Fibroblast of lung (primary cell): ENCODE results near the gene ACOXL. TPM values are rescaled to one million over a fixed set of nuclear protein-coding genes. Genes with fewer than 3 reads are reported as not detected.

Experiments used
- DNase-seq, 2 donors: peaks; one replicate each; pipeline versions ENCODE4 v3.0.0 to v3.0.0-alpha.2; 2010; ENCODE audit warnings: low read depth in 2 of 2
- H2AFZ ChIP-seq: 2 replicates; pipeline ENCODE4 v1.5.1; 2012; ENCODE audit warnings: low read length, control low read depth, inconsistent platforms
- H3K27ac ChIP-seq: 2 replicates; pipeline ENCODE4 v1.5.1; 2011; ENCODE audit warnings: low read length, control low read depth; ENCODE audit not compliant: insufficient read depth
- H3K27me3 ChIP-seq: 2 replicates; pipeline ENCODE4 v1.5.1; 2011; ENCODE audit warnings: mild to moderate bottlenecking, low read length; ENCODE audit not compliant: control insufficient read depth, insufficient read depth
- H3K36me3 ChIP-seq: 2 replicates; pipeline ENCODE4 v1.5.1; 2011; ENCODE audit warnings: low read length; ENCODE audit not compliant: control insufficient read depth, insufficient read depth
- H3K4me1 ChIP-seq: 2 replicates; pipeline ENCODE4 v1.5.1; 2011; ENCODE audit warnings: low read length; ENCODE audit not compliant: control insufficient read depth, insufficient read depth; ENCODE audit errors: extremely low read depth
- H3K4me2 ChIP-seq: 2 replicates; pipeline ENCODE4 v1.5.1; 2011; ENCODE audit warnings: low read length, control low read depth; ENCODE audit not compliant: insufficient read depth; ENCODE audit errors: extremely low read depth
- H3K4me3 ChIP-seq, 4 experiments: fragments of 200-600 bp in 1 of 4; sonication (generic) in 1 of 4; replicated peaks in 1 of 4; 2 replicates each; pipeline ENCODE4 v1.5.1; 2011 to 2016; ENCODE audit warnings: low read length in 4 of 4, low read depth in 3 of 4, mild to moderate bottlenecking in 3 of 4, control low read depth in 2 of 4, inconsistent platforms in 1 of 4, mixed read lengths in 1 of 4; ENCODE audit not compliant: insufficient read depth in 1 of 4; ENCODE audit errors: control extremely low read depth in 1 of 4
- H3K79me2 ChIP-seq: 2 replicates; pipeline ENCODE4 v1.5.1; 2012; ENCODE audit warnings: mild to moderate bottlenecking, low read length, inconsistent platforms; ENCODE audit not compliant: control insufficient read depth, insufficient read depth
- H3K9ac ChIP-seq: 2 replicates; pipeline ENCODE4 v1.5.1; 2011; ENCODE audit warnings: mild to moderate bottlenecking, low read length, control low read depth; ENCODE audit not compliant: insufficient read depth
- H3K9me3 ChIP-seq: 2 replicates; pipeline ENCODE4 v1.5.1; 2012; ENCODE audit warnings: low read depth, low read length; ENCODE audit not compliant: control insufficient read depth, insufficient read depth
- H4K20me1 ChIP-seq: 2 replicates; pipeline ENCODE4 v1.5.1; 2011; ENCODE audit warnings: low read length; ENCODE audit not compliant: control insufficient read depth, insufficient read depth; ENCODE audit errors: extremely low read depth
- CTCF ChIP-seq, 2 donors: IDR thresholded peaks in 1 of 2; conservative IDR thresholded peaks in 1 of 2; 1 replicate in 1 of 2; 2 replicates in 1 of 2; pipeline ENCODE4 v1.5.1; 2011 to 2012; ENCODE audit warnings: low read length in 2 of 2, control low read depth in 1 of 2, inconsistent platforms in 1 of 2, low read depth in 1 of 2, mild to moderate bottlenecking in 1 of 2
- EZH2 ChIP-seq: IDR thresholded peaks from 2 replicates; pipeline ENCODE4 v1.5.1; 2012; ENCODE audit warnings: low read length, control low read depth, mild to moderate bottlenecking; ENCODE audit errors: missing control alignments
- polyA plus RNA-seq, 2 donors: library from polyadenylated mRNA; depleted of rRNA in 1 of 2; stranded (reverse) in 1 of 2; unstranded in 1 of 2; fragments of >200 nt; gene quantifications; 2 replicates each; pipeline ENCODE4 v1.2.1, GENCODE V29; 2011 to 2012; ENCODE audit warnings: missing spikeins in 1 of 2
- total RNA-seq: library from RNA; depleted of rRNA; stranded (reverse); fragments of >200 nt; gene quantifications from 2 replicates; pipeline ENCODE4 v1.2.1, GENCODE V29; 2014

Gene ACOXL
- total and polyA plus RNA-seq, 2 donors (not counting 1 experiment from before 2014, with no cell fraction given): not detected

- H3K9ac ChIP-seq: no peak overlapping the region
- H2AFZ ChIP-seq: no peak overlapping the region
- no peak overlapping the region for H3K4me2 ChIP-seq
- H4K20me1 ChIP-seq: no peaks in the 10 kb centered on the region
- no peak for DNase-seq
- H3K27ac ChIP-seq: no peak overlapping the region
- H3K9me3 ChIP-seq: no peaks in the 10 kb centered on the region
- no peaks in the 10 kb centered on the region for H3K4me1 ChIP-seq
- H3K79me2 ChIP-seq: no peaks in the 10 kb centered on the region
- TF ChIP-seq CTCF (conservative IDR thresholded peaks at IDR 0.05 in 1 of 2, IDR thresholded peaks at IDR 0.05 in 1 of 2; ENCODE audit: low read depth in 1 of 2, low read length in 2 of 2) (no peak), EZH2 (no peak)
- H3K27me3 ChIP-seq: peaks cover 13% of the 10 kb centered on the region
- no peak overlapping the region for H3K4me3 ChIP-seq
- H3K36me3 ChIP-seq: no peaks in the 10 kb centered on the region
These were observed 19.6 kb upstream of the ACOXL start for GRCh38 chr2:110712737-110713136.

DNA sequence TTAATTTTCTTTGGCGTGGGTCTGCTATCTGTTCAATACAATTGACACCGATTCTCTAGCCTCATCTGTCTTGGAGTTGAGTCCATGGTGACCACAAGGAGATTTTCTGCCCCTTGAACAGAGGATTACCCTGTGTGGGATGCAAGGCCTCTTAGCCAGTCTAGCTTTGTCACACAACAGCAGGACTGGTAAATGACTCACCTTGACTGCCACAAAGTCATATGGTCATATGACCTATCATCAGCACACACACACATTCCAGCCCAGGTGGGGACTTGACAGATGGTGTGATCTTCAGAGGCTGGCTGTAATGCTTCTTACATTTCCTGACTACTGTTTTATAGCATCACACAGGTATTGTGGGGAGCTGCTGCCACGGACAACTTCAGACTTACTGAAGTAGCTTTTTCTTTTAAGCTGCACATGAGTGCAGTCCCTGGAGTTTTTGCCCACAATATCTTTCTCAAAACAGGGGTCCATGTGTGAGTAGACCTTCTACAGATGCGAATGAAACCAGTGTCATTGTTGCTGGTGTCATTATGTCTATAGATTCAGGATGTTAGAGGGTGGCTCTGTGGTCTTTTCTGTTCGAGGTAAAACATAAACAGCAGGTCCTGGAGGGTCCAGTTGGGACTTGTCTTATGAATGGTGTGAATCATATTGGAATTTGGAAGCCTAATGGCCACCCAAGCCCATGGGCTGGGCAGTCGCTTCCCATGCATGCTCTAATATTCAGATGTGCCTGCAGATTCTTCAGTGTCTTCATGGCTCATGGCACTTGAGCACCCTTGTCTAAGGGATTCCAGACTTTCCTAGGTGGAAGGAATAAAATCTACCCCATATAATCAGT, 18.6 kb upstream of the ACOXL start:
- no peak for TF ChIP-seq CTCF (conservative IDR thresholded peaks at IDR 0.05 in 1 of 2, IDR thresholded peaks at IDR 0.05 in 1 of 2; ENCODE audit: low read depth in 1 of 2, low read length in 2 of 2)
- no peak for TF ChIP-seq EZH2
- H3K36me3 ChIP-seq: no peaks in the 10 kb centered on the region
- H3K9me3 ChIP-seq: no peaks in the 10 kb centered on the region
- H3K4me2 ChIP-seq: no peak overlapping the region
- no peaks in the 10 kb centered on the region for H3K4me1 ChIP-seq
- no peak overlapping the region for H3K4me3 ChIP-seq
- H3K79me2 ChIP-seq: no peaks in the 10 kb centered on the region
- DNase-seq: no peak
- no peak overlapping the region for H3K9ac ChIP-seq
- peaks cover 13% of the 10 kb centered on the region for H3K27me3 ChIP-seq
- no peaks in the 10 kb centered on the region for H4K20me1 ChIP-seq
- no peak overlapping the region for H2AFZ ChIP-seq
- H3K27ac ChIP-seq: no peak overlapping the region

DNA sequence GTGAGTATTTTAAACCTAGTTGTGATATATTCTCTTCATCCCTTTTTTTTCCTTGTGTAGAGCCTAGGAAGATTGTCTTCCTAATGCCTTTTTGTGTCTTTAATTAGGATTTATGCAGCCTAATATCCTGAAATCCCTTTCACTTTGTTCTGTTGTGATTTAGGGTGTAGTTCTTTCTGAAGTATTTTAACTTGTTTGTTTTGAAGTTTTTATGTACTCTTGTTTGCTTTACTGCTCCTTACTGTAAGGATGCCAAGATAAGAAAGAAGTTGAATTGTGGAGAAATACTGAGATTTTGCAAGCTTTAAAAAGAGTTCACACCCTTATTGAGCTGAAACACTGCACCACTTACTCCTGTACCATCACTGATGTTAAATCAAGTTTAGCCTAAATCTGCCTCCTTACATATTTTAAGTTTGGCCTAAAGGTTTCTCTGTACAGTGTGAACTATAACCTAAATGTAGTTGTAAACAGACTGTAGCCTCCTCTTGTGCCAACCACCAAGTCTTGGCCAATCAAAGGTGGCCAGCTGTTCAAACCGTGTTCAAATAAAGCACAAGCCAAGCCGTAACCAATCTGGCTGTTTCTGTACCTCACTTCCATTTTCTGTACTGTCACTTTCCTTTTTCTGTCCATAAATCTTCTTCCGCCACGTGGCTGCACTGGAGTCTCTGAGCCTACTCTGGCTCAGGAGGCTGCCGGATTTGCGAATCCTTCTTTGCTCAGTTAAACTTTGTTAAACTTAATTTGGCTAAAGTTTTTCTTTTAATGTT, 17.7 kb upstream of the ACOXL start:
- H3K79me2 ChIP-seq: no peaks in the 10 kb centered on the region
- no peak overlapping the region for H2AFZ ChIP-seq
- H4K20me1 ChIP-seq: no peaks in the 10 kb centered on the region
- no peak for TF ChIP-seq EZH2
- TF ChIP-seq CTCF (conservative IDR thresholded peaks at IDR 0.05 in 1 of 2, IDR thresholded peaks at IDR 0.05 in 1 of 2; ENCODE audit: low read depth in 1 of 2, low read length in 2 of 2): no peak
- H3K27ac ChIP-seq: no peak overlapping the region
- no peak overlapping the region for H3K9ac ChIP-seq
- H3K4me2 ChIP-seq: no peak overlapping the region
- no peaks in the 10 kb centered on the region for H3K36me3 ChIP-seq
- peaks cover 13% of the 10 kb centered on the region for H3K27me3 ChIP-seq
- H3K4me1 ChIP-seq: no peaks in the 10 kb centered on the region
- no peaks in the 10 kb centered on the region for H3K9me3 ChIP-seq
- H3K4me3 ChIP-seq: no peak overlapping the region
- peak in 1 of 2 donors; percentile 20 for DNase-seq
